Measurements from ENCODE around the gene MRPL2.

The MRPL2 gene

DNA sequence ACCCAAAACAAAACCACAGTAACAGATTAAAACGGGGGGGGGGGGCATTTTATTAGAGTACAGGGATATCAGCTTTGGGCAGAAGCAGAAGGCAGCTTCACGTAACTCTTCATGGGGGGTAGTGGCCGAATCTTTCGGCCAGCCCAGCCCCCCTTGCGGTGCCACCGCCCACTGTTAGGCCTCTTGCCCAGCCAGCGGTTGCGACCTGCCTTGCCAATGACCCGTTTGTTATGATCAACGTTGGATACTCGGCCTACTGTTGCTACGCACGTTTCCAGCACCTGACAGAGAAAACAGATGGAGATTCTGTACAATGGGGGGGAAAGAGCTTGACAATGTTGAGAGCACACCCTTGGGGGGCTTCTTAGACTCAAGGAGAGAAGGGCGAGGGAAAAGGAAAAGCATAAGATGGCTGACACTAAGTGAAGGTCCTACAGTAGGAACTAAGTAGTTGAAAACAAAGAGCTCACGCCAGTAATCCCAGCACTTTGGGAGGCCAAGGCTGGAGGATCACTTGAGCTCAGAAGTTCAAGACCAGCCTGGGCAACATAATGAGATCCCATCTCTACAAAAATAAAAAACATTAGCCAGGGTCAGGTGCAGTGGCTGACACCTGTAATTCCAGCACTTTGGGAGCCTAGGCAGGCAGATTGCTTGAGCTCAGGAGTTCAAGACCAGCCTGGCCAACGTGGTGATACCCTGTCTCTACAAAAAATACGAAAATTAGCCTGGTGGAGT lies 4.9 kb downstream of the MRPL2 start:
- H3K4me3 ChIP-seq (ENCODE audit: low read depth, low read length), result no peak overlapping the region
- TF ChIP-seq ZNF777 (tag by site-specific recombination; IDR thresholded peaks at IDR 0.05; ENCODE audit: borderline replicate concordance) (no peak), ZNF670 (tag by site-specific recombination; IDR thresholded peaks at IDR 0.05; ENCODE audit: low read depth) (no peak), ZNF792 (tag by site-specific recombination; IDR thresholded peaks at IDR 0.05) (no peak), ZNF133 (tag by site-specific recombination; IDR thresholded peaks at IDR 0.05) (0 out of 2 replicates have a peak, but pooled peaks have one; percentile 9)
- peaks cover 19 to 65% of the 10 kb centered on the region in 2 experiments; a peak in 2 of 3 replicates for H3K36me3 ChIP-seq (ENCODE audit: control insufficient read depth in 2 of 2, insufficient read depth in 1 of 2, low read length in 2 of 2)
- H3K4me1 ChIP-seq (ENCODE audit: control insufficient read depth, insufficient read depth, low read length), result peaks cover 9% of the 10 kb centered on the region
- peak overlapping the region; percentile 85 for H3K27ac ChIP-seq (ENCODE audit: extremely low read depth, low read depth, low read length)
- no peaks in the 10 kb centered on the region for H3K9me3 ChIP-seq (ENCODE audit: control insufficient read depth, insufficient read depth, low read depth, low read length)
- ChIA-PET CTCF (interaction anchor here (0.6 to 1.7 kb wide), 9 partner anchors 35 to 979 kb away, joined by 3 to 8 read pairs (median 3); no protein-coding TSS in a partner anchor), POLR2A (interaction anchor here (0.5 to 3.3 kb wide), 42 partner anchors 8 to 912 kb away, joined by 3 to 50 read pairs (median 6); partner anchors contain the start of genes C6orf132, CNPY3, CUL9 and GNMT)

DNA sequence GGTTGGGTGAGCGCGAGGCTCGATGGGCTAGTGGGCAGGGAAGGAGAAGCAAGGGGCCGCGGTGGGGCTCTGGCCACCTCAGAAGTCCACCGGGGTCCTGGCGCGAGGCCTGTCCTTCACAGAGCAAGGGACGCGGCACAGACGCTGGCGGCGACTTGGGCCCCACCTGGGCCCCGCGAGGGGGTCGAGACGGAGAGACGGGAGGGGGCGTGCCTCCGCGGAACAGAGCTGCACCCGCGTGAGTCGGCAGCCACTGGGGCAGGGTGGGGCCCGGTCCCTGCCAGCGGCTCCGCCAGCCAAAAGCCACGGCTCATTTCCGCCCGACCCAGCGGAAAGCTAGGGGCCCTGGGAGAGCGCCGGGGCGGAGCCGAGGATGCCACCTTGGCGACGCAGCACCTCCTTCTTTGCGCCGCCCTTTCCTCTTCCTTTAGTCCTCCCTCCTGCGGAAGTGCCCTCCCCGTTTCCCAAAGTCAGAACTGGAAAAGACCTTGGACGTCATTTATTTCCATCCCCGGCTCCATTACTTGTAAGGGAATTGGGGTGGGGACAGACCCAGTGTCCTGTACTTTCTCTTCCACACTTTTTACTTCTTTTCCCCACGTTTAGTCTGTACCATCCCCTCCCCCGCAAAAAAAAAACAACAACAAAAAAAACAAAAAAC lies 5.6 kb downstream of the MRPL2 start, which contains the start of gene CUL7:
TSS of gene CUL7 (minus strand) at position 307 of the 661 bp plus-strand sequence. CDS start 1,063 bp downstream, outside the sequence.
- ChIA-PET POLR2A (interaction anchor here (0.5 to 3.3 kb wide), 36 partner anchors 9 to 911 kb away, joined by 3 to 50 read pairs (median 6); partner anchors contain the start of genes C6orf132, CNPY3, CUL9 and GNMT), CTCF (interaction anchor here (0.6 to 1.7 kb wide), 9 partner anchors 15 to 979 kb away, joined by 3 to 8 read pairs (median 3); no protein-coding TSS in a partner anchor)
- H3K27ac ChIP-seq (ENCODE audit: extremely low read depth, low read depth, low read length), result peak within 1 kb of the TSS; percentile 85
- peak within 1 kb of the TSS; percentile 74 for H3K4me3 ChIP-seq (ENCODE audit: low read depth, low read length)
- H3K9me3 ChIP-seq (ENCODE audit: control insufficient read depth, insufficient read depth, low read depth, low read length), result no peaks in the 10 kb centered on the region
- H3K36me3 ChIP-seq (ENCODE audit: control insufficient read depth in 2 of 2, insufficient read depth in 1 of 2, low read length in 2 of 2), result peaks cover 22 to 71% of the 10 kb centered on the region in 2 experiments; a peak in 2 of 3 replicates
- peaks cover 9% of the 10 kb centered on the region for H3K4me1 ChIP-seq (ENCODE audit: control insufficient read depth, insufficient read depth, low read length)
- TF ChIP-seq ZNF169 (tag by site-specific recombination; IDR thresholded peaks at IDR 0.05) (no peak), ZNF132 (tag by site-specific recombination; IDR thresholded peaks at IDR 0.05; ENCODE audit: borderline replicate concordance) (no peak), FEZF1 (tag by site-specific recombination; IDR thresholded peaks at IDR 0.05) (peak; percentile 94), IKZF3 (tag by site-specific recombination; IDR thresholded peaks at IDR 0.05) (peak; percentile 99), ZNF600 (tag by site-specific recombination; IDR thresholded peaks at IDR 0.05) (no peak; the same call in 1 of the 2 replicates), GLIS2 (tag by site-specific recombination; IDR thresholded peaks at IDR 0.05) (peak; percentile 98), ZNF112 (tag by site-specific recombination; IDR thresholded peaks at IDR 0.05) (no peak), ZNF302 (tag by site-specific recombination; IDR thresholded peaks at IDR 0.05; ENCODE audit: low read depth) (no peak), ZNF529 (tag by site-specific recombination; IDR thresholded peaks at IDR 0.05; ENCODE audit: insufficient replicate concordance) (no peak), ZNF2 (tag by site-specific recombination; IDR thresholded peaks at IDR 0.05) (peak; percentile 63; the same call in 1 of the 2 replicates), ZNF211 (tag by site-specific recombination; IDR thresholded peaks at IDR 0.05; ENCODE audit: low read depth) (no peak), ZNF521 (tag by site-specific recombination; IDR thresholded peaks at IDR 0.05) (no peak), WT1 (tag by site-specific recombination; IDR thresholded peaks at IDR 0.05) (no peak)
- TF ChIP-seq, protein P1, sequence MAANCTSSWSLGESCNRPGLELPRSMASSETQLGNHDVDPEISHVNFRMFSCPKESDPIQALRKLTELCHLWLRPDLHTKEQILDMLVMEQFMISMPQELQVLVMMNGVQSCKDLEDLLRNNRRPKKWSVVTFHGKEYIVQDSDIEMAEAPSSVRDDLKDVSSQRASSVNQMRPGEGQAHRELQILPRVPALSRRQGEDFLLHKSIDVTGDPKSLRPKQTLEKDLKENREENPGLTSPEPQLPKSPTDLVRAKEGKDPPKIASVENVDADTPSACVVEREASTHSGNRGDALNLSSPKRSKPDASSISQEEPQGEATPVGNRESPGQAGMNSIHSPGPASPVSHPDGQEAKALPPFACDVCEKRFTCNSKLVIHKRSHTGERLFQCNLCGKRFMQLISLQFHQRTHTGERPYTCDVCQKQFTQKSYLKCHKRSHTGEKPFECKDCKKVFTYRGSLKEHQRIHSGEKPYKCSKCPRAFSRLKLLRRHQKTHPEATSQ (tag by site-specific recombination; IDR thresholded peaks at IDR 0.05), result no peak
- TF ChIP-seq, protein P2, sequence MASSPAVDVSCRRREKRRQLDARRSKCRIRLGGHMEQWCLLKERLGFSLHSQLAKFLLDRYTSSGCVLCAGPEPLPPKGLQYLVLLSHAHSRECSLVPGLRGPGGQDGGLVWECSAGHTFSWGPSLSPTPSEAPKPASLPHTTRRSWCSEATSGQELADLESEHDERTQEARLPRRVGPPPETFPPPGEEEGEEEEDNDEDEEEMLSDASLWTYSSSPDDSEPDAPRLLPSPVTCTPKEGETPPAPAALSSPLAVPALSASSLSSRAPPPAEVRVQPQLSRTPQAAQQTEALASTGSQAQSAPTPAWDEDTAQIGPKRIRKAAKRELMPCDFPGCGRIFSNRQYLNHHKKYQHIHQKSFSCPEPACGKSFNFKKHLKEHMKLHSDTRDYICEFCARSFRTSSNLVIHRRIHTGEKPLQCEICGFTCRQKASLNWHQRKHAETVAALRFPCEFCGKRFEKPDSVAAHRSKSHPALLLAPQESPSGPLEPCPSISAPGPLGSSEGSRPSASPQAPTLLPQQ (tag by site-specific recombination; IDR thresholded peaks at IDR 0.05), result peak; percentile 100
- TF ChIP-seq, protein P3, sequence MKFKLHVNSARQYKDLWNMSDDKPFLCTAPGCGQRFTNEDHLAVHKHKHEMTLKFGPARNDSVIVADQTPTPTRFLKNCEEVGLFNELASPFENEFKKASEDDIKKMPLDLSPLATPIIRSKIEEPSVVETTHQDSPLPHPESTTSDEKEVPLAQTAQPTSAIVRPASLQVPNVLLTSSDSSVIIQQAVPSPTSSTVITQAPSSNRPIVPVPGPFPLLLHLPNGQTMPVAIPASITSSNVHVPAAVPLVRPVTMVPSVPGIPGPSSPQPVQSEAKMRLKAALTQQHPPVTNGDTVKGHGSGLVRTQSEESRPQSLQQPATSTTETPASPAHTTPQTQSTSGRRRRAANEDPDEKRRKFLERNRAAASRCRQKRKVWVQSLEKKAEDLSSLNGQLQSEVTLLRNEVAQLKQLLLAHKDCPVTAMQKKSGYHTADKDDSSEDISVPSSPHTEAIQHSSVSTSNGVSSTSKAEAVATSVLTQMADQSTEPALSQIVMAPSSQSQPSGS (tag by site-specific recombination; IDR thresholded peaks at IDR 0.05; ENCODE audit: low read depth), result no peak
- TF ChIP-seq, protein P4, sequence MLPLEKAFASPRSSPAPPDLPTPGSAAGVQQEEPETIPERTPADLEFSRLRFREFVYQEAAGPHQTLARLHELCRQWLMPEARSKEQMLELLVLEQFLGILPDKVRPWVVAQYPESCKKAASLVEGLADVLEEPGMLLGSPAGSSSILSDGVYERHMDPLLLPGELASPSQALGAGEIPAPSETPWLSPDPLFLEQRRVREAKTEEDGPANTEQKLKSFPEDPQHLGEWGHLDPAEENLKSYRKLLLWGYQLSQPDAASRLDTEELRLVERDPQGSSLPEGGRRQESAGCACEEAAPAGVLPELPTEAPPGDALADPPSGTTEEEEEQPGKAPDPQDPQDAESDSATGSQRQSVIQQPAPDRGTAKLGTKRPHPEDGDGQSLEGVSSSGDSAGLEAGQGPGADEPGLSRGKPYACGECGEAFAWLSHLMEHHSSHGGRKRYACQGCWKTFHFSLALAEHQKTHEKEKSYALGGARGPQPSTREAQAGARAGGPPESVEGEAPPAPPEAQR (tag by site-specific recombination; IDR thresholded peaks at IDR 0.05), result no peak
- TF ChIP-seq, protein P5, sequence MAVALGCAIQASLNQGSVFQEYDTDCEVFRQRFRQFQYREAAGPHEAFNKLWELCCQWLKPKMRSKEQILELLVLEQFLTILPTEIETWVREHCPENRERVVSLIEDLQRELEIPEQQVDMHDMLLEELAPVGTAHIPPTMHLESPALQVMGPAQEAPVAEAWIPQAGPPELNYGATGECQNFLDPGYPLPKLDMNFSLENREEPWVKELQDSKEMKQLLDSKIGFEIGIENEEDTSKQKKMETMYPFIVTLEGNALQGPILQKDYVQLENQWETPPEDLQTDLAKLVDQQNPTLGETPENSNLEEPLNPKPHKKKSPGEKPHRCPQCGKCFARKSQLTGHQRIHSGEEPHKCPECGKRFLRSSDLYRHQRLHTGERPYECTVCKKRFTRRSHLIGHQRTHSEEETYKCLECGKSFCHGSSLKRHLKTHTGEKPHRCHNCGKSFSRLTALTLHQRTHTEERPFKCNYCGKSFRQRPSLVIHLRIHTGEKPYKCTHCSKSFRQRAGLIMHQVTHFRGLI (tag by site-specific recombination; IDR thresholded peaks at IDR 0.05), result no peak

Data from HEK293 (cell line).